Liver (tissue), 9 donors: ENCODE results near the gene ZNF74. TPM values are rescaled to one million over a fixed set of nuclear protein-coding genes. Genes with fewer than 3 reads are reported as not detected.

Experiments
- DNase-seq: peaks from one replicate; pipeline ENCODE4 v3.0.0-alpha.2; 2017; ENCODE audit warnings: low spot score
- H3K27ac ChIP-seq, 2 donors: one replicate each; pipeline ENCODE4 v1.7.0; 2013; ENCODE audit warnings: inconsistent platforms in 2 of 2, low read length in 2 of 2, control low read depth in 1 of 2, low read depth in 1 of 2, mild to moderate bottlenecking in 1 of 2
- H3K27me3 ChIP-seq, 4 donors: one replicate each; pipeline versions ENCODE4 v1.6.1 to v1.7.0; 2013; ENCODE audit warnings: low read length in 3 of 4, inconsistent platforms in 1 of 4, mild to moderate bottlenecking in 1 of 4, moderate library complexity in 1 of 4; ENCODE audit not compliant: control insufficient read depth in 4 of 4, insufficient read depth in 4 of 4
- H3K36me3 ChIP-seq, 4 donors: one replicate each; pipeline versions ENCODE4 v1.6.1 to v1.7.0; 2013; ENCODE audit warnings: low read length in 3 of 4, mild to moderate bottlenecking in 3 of 4, low read depth in 1 of 4, moderate library complexity in 1 of 4; ENCODE audit not compliant: control insufficient read depth in 4 of 4, insufficient read depth in 3 of 4
- H3K4me1 ChIP-seq, 4 donors: one replicate each; pipeline versions ENCODE4 v1.6.1 to v1.7.0; 2013; ENCODE audit warnings: low read length in 3 of 4, mild to moderate bottlenecking in 3 of 4, moderate library complexity in 1 of 4; ENCODE audit not compliant: control insufficient read depth in 4 of 4, insufficient read depth in 4 of 4
- H3K4me3 ChIP-seq, 3 donors: one replicate each; pipeline versions ENCODE4 v1.6.1 to v1.7.0; 2013; ENCODE audit warnings: low read length in 3 of 3, control low read depth in 1 of 3, low read depth in 1 of 3, mild to moderate bottlenecking in 1 of 3
- H3K9ac ChIP-seq, 2 donors: one replicate each; pipeline ENCODE4 v1.7.0; 2013; ENCODE audit warnings: low read length in 2 of 2, mild to moderate bottlenecking in 2 of 2, moderate library complexity in 2 of 2, control low read depth in 1 of 2, low read depth in 1 of 2
- H3K9me3 ChIP-seq, 4 donors: one replicate each; pipeline versions ENCODE4 v1.6.1 to v1.7.0; 2013; ENCODE audit warnings: low read length in 3 of 4; ENCODE audit not compliant: control insufficient read depth in 4 of 4
- EGR1 ChIP-seq, 2 donors: IDR thresholded peaks; 2 replicates each; pipeline ENCODE4 v1.6.1; 2016 to 2018; ENCODE audit warnings: antibody characterized with exemption in 2 of 2, low read depth in 2 of 2
- FOXA1 ChIP-seq: IDR thresholded peaks from 2 replicates; pipeline ENCODE4 v1.6.1; 2016; ENCODE audit warnings: antibody characterized with exemption
- FOXA2 ChIP-seq: IDR thresholded peaks from 2 replicates; pipeline ENCODE4 v1.6.1; 2016; ENCODE audit warnings: antibody characterized with exemption
- HNF4A ChIP-seq, 2 donors: conservative IDR thresholded peaks; 2 replicates each; pipeline ENCODE4 v1.6.1; 2016; ENCODE audit warnings: antibody characterized with exemption in 2 of 2, mild to moderate bottlenecking in 2 of 2
- HNF4G ChIP-seq: IDR thresholded peaks from 2 replicates; pipeline ENCODE4 v1.6.1; 2016; ENCODE audit warnings: antibody characterized with exemption
- JUND ChIP-seq, 2 donors: IDR thresholded peaks; 2 replicates each; pipeline ENCODE4 v1.6.1; 2016; ENCODE audit warnings: antibody characterized with exemption in 2 of 2
- RAD21 ChIP-seq, 2 donors: IDR thresholded peaks; 2 replicates each; pipeline ENCODE4 v1.6.1; 2016; ENCODE audit warnings: antibody characterized with exemption in 2 of 2, mild to moderate bottlenecking in 2 of 2
- RXRA ChIP-seq, 2 donors: IDR thresholded peaks; 2 replicates each; pipeline ENCODE4 v1.6.1; 2017 to 2018; ENCODE audit warnings: antibody characterized with exemption in 2 of 2, mild to moderate bottlenecking in 1 of 2
- SP1 ChIP-seq: IDR thresholded peaks from 2 replicates; pipeline ENCODE4 v1.6.1; 2018; ENCODE audit warnings: antibody characterized with exemption, mild to moderate bottlenecking
- TAF1 ChIP-seq: conservative IDR thresholded peaks from 2 replicates; pipeline ENCODE4 v1.6.1; 2016; ENCODE audit warnings: antibody characterized with exemption, mild to moderate bottlenecking
- YY1 ChIP-seq: IDR thresholded peaks from 2 replicates; pipeline ENCODE4 v1.6.1; 2016; ENCODE audit warnings: antibody characterized with exemption, mild to moderate bottlenecking
- WGBS: extraction: QIAGEN DNeasy Blood & Tissue Kit; methylation state at CpG from one replicate; pipeline ENCODE4 v1.1.7; 2013; 5-methylcytosine and 5-hydroxymethylcytosine counted together
- polyA plus RNA-seq, 2 donors: library from polyadenylated mRNA; stranded (reverse) in 1 of 2; unstranded in 1 of 2; fragments of 200-250 nt in 1 of 2; fragments of >200 nt in 1 of 2; fragmentation: Nextera tagmentation in 1 of 2; extraction: Ambion mirVana in 1 of 2; gene quantifications; one replicate each; pipeline versions ENCODE4 v1.2.1 to v1.2.3, GENCODE V29; 2013 to 2015
- total RNA-seq, 2 donors: library from RNA; depleted of rRNA; stranded (reverse); fragments of >200 nt; gene quantifications; one replicate each; pipeline ENCODE4 v1.2.3, GENCODE V29; 2014
- TF ChIP-seq, protein P1 (sequence below): IDR thresholded peaks from 2 replicates; pipeline ENCODE4 v1.6.1; 2016; ENCODE audit warnings: antibody characterized with exemption
- TF ChIP-seq, protein P2 (sequence below): IDR thresholded peaks from 2 replicates; pipeline ENCODE4 v1.6.1; 2016; ENCODE audit warnings: antibody characterized with exemption, mild to moderate bottlenecking
- TF ChIP-seq, protein P3 (sequence below): fragments of 150-350 bp; IDR thresholded peaks from 2 replicates; pipeline ENCODE4 v1.5.1; 2017; ENCODE audit warnings: improper control_type of control experiment, low read depth, low read length; ENCODE audit not compliant: missing input control
- TF ChIP-seq, protein P4 (sequence below): IDR thresholded peaks from 2 replicates; pipeline ENCODE4 v1.6.1; 2016; ENCODE audit warnings: antibody characterized with exemption
- donor health status: healthy.
- donor health status: healthy.
- donor health status: healthy.
- donor health status: healthy.
- donor health status: healthy.

Gene ZNF74
- total and polyA plus RNA-seq, 4 donors = 0.99 to 5.0 (median 3.1) TPM

DNA sequence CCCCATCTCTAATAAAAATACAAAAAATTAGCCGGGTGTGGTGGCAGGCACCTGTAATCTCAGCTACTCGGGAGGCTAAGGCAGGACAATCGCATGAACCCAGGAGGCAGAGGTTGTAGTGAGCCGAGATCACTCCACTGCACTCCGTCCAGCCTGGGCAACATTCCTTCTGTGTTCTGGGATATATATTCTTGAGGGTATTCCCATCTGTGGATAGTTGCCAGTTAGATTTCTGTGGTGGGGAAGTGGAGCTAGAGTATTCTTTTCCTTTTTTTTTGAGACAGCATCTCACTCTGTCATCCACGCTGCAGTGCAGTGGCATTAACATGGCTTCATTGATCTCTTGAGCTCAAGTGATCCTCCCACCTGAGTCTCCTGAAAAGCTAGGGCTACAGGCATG is 9.1 kb upstream of the ZNF74 start:
- TF ChIP-seq, protein P1, sequence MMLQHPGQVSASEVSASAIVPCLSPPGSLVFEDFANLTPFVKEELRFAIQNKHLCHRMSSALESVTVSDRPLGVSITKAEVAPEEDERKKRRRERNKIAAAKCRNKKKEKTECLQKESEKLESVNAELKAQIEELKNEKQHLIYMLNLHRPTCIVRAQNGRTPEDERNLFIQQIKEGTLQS = no peak
- TF ChIP-seq FOXA1 (no peak), JUND (IDR thresholded peaks at IDR 0.05) (no peak), SP1 (no peak), RAD21 (IDR thresholded peaks at IDR 0.05) (no peak), TAF1 (no peak), RXRA (IDR thresholded peaks at IDR 0.05) (no peak), YY1 (no peak)
- TF ChIP-seq, protein P2, sequence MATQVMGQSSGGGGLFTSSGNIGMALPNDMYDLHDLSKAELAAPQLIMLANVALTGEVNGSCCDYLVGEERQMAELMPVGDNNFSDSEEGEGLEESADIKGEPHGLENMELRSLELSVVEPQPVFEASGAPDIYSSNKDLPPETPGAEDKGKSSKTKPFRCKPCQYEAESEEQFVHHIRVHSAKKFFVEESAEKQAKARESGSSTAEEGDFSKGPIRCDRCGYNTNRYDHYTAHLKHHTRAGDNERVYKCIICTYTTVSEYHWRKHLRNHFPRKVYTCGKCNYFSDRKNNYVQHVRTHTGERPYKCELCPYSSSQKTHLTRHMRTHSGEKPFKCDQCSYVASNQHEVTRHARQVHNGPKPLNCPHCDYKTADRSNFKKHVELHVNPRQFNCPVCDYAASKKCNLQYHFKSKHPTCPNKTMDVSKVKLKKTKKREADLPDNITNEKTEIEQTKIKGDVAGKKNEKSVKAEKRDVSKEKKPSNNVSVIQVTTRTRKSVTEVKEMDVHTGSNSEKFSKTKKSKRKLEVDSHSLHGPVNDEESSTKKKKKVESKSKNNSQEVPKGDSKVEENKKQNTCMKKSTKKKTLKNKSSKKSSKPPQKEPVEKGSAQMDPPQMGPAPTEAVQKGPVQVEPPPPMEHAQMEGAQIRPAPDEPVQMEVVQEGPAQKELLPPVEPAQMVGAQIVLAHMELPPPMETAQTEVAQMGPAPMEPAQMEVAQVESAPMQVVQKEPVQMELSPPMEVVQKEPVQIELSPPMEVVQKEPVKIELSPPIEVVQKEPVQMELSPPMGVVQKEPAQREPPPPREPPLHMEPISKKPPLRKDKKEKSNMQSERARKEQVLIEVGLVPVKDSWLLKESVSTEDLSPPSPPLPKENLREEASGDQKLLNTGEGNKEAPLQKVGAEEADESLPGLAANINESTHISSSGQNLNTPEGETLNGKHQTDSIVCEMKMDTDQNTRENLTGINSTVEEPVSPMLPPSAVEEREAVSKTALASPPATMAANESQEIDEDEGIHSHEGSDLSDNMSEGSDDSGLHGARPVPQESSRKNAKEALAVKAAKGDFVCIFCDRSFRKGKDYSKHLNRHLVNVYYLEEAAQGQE = no peak
- TF ChIP-seq, protein P3, sequence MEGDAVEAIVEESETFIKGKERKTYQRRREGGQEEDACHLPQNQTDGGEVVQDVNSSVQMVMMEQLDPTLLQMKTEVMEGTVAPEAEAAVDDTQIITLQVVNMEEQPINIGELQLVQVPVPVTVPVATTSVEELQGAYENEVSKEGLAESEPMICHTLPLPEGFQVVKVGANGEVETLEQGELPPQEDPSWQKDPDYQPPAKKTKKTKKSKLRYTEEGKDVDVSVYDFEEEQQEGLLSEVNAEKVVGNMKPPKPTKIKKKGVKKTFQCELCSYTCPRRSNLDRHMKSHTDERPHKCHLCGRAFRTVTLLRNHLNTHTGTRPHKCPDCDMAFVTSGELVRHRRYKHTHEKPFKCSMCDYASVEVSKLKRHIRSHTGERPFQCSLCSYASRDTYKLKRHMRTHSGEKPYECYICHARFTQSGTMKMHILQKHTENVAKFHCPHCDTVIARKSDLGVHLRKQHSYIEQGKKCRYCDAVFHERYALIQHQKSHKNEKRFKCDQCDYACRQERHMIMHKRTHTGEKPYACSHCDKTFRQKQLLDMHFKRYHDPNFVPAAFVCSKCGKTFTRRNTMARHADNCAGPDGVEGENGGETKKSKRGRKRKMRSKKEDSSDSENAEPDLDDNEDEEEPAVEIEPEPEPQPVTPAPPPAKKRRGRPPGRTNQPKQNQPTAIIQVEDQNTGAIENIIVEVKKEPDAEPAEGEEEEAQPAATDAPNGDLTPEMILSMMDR = no peak
- no peak for DNase-seq
- no peak overlapping the region for H3K9ac ChIP-seq
- no peaks in the 10 kb centered on the region for H3K4me1 ChIP-seq
- no peak overlapping the region for H3K4me3 ChIP-seq
- no peak overlapping the region for H3K27ac ChIP-seq
- no peaks in the 10 kb centered on the region for H3K36me3 ChIP-seq
- H3K9me3 ChIP-seq = no peaks in the 10 kb centered on the region
- peaks cover 0 to 2% (median 0%) of the 10 kb centered on the region in 4 donors for H3K27me3 ChIP-seq
- WGBS = 89% methylated on average over 6 of the region's 6 CpGs

DNA sequence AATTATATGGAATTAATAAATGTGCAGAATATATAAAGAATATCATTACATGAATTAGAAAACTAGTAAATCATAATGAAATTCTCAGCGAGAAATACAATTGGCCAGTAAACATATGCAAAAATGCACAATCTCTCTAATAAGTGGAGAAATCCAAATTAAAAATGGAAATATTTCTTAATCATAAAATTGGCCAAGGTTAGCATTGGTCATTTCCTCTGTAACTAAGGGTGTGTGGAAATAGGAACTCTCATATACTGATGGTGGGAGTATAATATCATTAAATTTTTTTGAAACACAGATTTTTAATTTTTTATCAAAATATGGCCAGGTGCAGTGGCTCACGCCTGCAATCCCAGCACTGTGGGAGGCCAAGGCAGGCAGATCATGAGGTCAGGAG is 7.6 kb upstream of the ZNF74 start:
- no peak overlapping the region for H3K9ac ChIP-seq
- DNase-seq = no peak
- H3K4me3 ChIP-seq = no peak overlapping the region

More for the DNA sequence above, 7.6 kb upstream of the ZNF74 start:
- WGBS = 92% methylated on average over 2 of the region's 2 CpGs
- H3K9me3 ChIP-seq = no peaks in the 10 kb centered on the region
- H3K27ac ChIP-seq = no peak overlapping the region
- no peaks in the 10 kb centered on the region for H3K4me1 ChIP-seq
- TF ChIP-seq RXRA (IDR thresholded peaks at IDR 0.05) (no peak), TAF1 (no peak), FOXA1 (no peak), HNF4G (no peak), FOXA2 (no peak), HNF4A (conservative IDR thresholded peaks at IDR 0.05) (no peak), JUND (IDR thresholded peaks at IDR 0.05) (no peak), EGR1 (IDR thresholded peaks at IDR 0.05; ENCODE audit: low read depth in 2 of 2) (no peak)
- TF ChIP-seq, protein P3 = no peak
- TF ChIP-seq, protein P4, sequence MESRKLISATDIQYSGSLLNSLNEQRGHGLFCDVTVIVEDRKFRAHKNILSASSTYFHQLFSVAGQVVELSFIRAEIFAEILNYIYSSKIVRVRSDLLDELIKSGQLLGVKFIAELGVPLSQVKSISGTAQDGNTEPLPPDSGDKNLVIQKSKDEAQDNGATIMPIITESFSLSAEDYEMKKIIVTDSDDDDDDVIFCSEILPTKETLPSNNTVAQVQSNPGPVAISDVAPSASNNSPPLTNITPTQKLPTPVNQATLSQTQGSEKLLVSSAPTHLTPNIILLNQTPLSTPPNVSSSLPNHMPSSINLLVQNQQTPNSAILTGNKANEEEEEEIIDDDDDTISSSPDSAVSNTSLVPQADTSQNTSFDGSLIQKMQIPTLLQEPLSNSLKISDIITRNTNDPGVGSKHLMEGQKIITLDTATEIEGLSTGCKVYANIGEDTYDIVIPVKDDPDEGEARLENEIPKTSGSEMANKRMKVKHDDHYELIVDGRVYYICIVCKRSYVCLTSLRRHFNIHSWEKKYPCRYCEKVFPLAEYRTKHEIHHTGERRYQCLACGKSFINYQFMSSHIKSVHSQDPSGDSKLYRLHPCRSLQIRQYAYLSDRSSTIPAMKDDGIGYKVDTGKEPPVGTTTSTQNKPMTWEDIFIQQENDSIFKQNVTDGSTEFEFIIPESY = no peak
- H3K27me3 ChIP-seq = peaks cover 0 to 2% (median 0%) of the 10 kb centered on the region in 4 donors
- H3K36me3 ChIP-seq = no peaks in the 10 kb centered on the region
